IMR-90 (cell line): ENCODE measurements around the gene DENND2C. TPM values are rescaled to one million over a fixed set of nuclear protein-coding genes. Genes with fewer than 3 reads are reported as not detected.

Experiments
- ATAC-seq: fragments of 200-7000 bp; cut with Tn5 transposase; 2 replicates; pipeline ENCODE4 v1.9.1; 2020; ENCODE audit warnings: low read depth, mild to moderate bottlenecking, moderate library complexity
- BruUV-seq: library from RNA; stranded (reverse); fragments of 400-500 nt; replicated peaks from 2 replicates; lab custom pipeline; 2021; lab: Mats Ljungman, UMichigan
- CTCF ChIA-PET: fragments of 300-600 bp; formaldehyde crosslinking; extraction: SDS; loops from one replicate; lab custom pipeline; 2021; ENCODE audit warnings: antibody characterized with exemption; lab: Yijun Ruan, JAX
- POLR2A ChIA-PET: fragments of 300-600 bp; sonication (Branson Sonifier 250); formaldehyde crosslinking; loops from one replicate; lab custom pipeline; 2022; ENCODE audit warnings: antibody characterized with exemption; ENCODE audit not compliant: unreplicated experiment; lab: Charles Lee
- DNase-seq: peaks from one replicate; pipeline ENCODE4 v3.0.0; 2013
- H2AFZ ChIP-seq: replicated peaks from 2 replicates; pipeline ENCODE3; 2013; ENCODE audit warnings: low read length, mild to moderate bottlenecking; ENCODE audit not compliant: poor library complexity
- H2AK5ac ChIP-seq: 2 replicates; pipeline ENCODE4 v1.6.1; 2013; ENCODE audit warnings: low read depth, low read length, inconsistent platforms
- H2AK9ac ChIP-seq: replicated peaks from 2 replicates; pipeline ENCODE3; 2013; ENCODE audit warnings: mild to moderate bottlenecking, low read depth, low read length, moderate library complexity; ENCODE audit not compliant: poor library complexity
- H2BK120ac ChIP-seq: 2 replicates; pipeline ENCODE4 v1.6.1; 2013; ENCODE audit warnings: low read depth, low read length, inconsistent platforms
- H2BK15ac ChIP-seq: 3 replicates; pipeline ENCODE4 v1.6.1; 2013; ENCODE audit warnings: low read depth, low read length, inconsistent platforms
- H2BK20ac ChIP-seq: 2 replicates; pipeline ENCODE4 v1.6.1; 2013; ENCODE audit warnings: low read depth, mild to moderate bottlenecking, inconsistent platforms, low read length, moderate library complexity
- H2BK5ac ChIP-seq: 2 replicates; pipeline ENCODE4 v1.6.1; 2013; ENCODE audit warnings: mild to moderate bottlenecking, low read depth, low read length, inconsistent platforms; ENCODE audit not compliant: poor library complexity, severe bottlenecking
- H3K14ac ChIP-seq: replicated peaks from 2 replicates; pipeline ENCODE4 v1.6.1; 2013; ENCODE audit warnings: low read depth, low read length, inconsistent platforms
- H3K18ac ChIP-seq: 2 replicates; pipeline ENCODE4 v1.6.1; 2013; ENCODE audit warnings: low read depth, low read length, control low read depth
- H3K23ac ChIP-seq: 2 replicates; pipeline ENCODE4 v1.6.1; 2013; ENCODE audit warnings: low read depth, low read length, inconsistent platforms
- H3K27ac ChIP-seq: 2 replicates; pipeline ENCODE4 v1.5.1; 2013; ENCODE audit warnings: mild to moderate bottlenecking, control low read depth, low read length; ENCODE audit not compliant: insufficient read depth
- H3K27me3 ChIP-seq: 2 replicates; pipeline ENCODE4 v1.6.1; 2013; ENCODE audit warnings: low read length; ENCODE audit not compliant: control insufficient read depth, insufficient read depth
- H3K36me3 ChIP-seq: 2 replicates; pipeline ENCODE4 v1.6.1; 2013; ENCODE audit warnings: low read length, mixed read lengths; ENCODE audit not compliant: control insufficient read depth, insufficient read depth
- H3K4ac ChIP-seq: 2 replicates; pipeline ENCODE4 v1.6.1; 2013; ENCODE audit warnings: low read depth, low read length, inconsistent platforms
- H3K4me1 ChIP-seq: 2 replicates; pipeline ENCODE4 v1.6.1; 2013; ENCODE audit warnings: low read length, mixed read lengths; ENCODE audit not compliant: control insufficient read depth, insufficient read depth
- H3K4me2 ChIP-seq: 2 replicates; pipeline ENCODE4 v1.6.1; 2013; ENCODE audit warnings: low read depth, mild to moderate bottlenecking, control low read depth, low read length, moderate library complexity
- H3K4me3 ChIP-seq: 2 replicates; pipeline ENCODE4 v1.5.1; 2013; ENCODE audit warnings: low read depth, mild to moderate bottlenecking, control low read depth, low read length, moderate library complexity; ENCODE audit not compliant: insufficient read depth
- H3K56ac ChIP-seq: 2 replicates; pipeline ENCODE4 v1.6.1; 2013; ENCODE audit warnings: low read length, inconsistent platforms; ENCODE audit not compliant: insufficient read depth; ENCODE audit errors: extremely low read depth
- H3K79me1 ChIP-seq, 2 experiments: 2 replicates each; pipeline ENCODE4 v1.6.1; 2013; ENCODE audit warnings: low read length in 2 of 2, inconsistent platforms in 1 of 2, low read depth in 1 of 2
- H3K9ac ChIP-seq: 2 replicates; pipeline ENCODE4 v1.6.1; 2013; ENCODE audit warnings: low read depth, low read length, control low read depth
- H3K9me1 ChIP-seq: 2 replicates; pipeline ENCODE4 v1.6.1; 2013; ENCODE audit warnings: low read length, inconsistent platforms; ENCODE audit not compliant: insufficient read depth
- H3K9me3 ChIP-seq: 2 replicates; pipeline ENCODE4 v1.6.1; 2013; ENCODE audit warnings: low read length; ENCODE audit not compliant: control insufficient read depth, insufficient read depth
- H4K20me1 ChIP-seq: 2 replicates; pipeline ENCODE4 v1.6.1; 2013; ENCODE audit warnings: low read length, inconsistent platforms; ENCODE audit not compliant: insufficient read depth
- H4K5ac ChIP-seq: 2 replicates; pipeline ENCODE4 v1.6.1; 2013; ENCODE audit warnings: mild to moderate bottlenecking, low read depth, low read length, control low read depth
- H4K8ac ChIP-seq, 2 experiments: 2 replicates each; pipeline ENCODE4 v1.6.1; 2013; ENCODE audit warnings: low read depth in 2 of 2, low read length in 2 of 2, control low read depth in 1 of 2, inconsistent platforms in 1 of 2
- H4K91ac ChIP-seq: 2 replicates; pipeline ENCODE4 v1.6.1; 2013; ENCODE audit warnings: low read depth, low read length, inconsistent platforms; ENCODE audit not compliant: insufficient read depth
- BHLHE40 ChIP-seq: fragments of 150-350 bp; IDR thresholded peaks from 2 replicates; pipeline ENCODE4 v1.6.1; 2016; ENCODE audit warnings: mild to moderate bottlenecking, low read depth, low read length
- CEBPB ChIP-seq: IDR thresholded peaks from 2 replicates; pipeline ENCODE4 v1.6.1; 2012; ENCODE audit warnings: low read depth, low read length, improper control_type of control experiment
- CHD1 ChIP-seq: IDR thresholded peaks from 2 replicates; pipeline ENCODE4 v1.6.1; 2012; ENCODE audit warnings: low read depth, low read length, improper control_type of control experiment
- CTCF ChIP-seq: conservative IDR thresholded peaks from 2 replicates; pipeline ENCODE4 v1.5.1; 2012; ENCODE audit warnings: mild to moderate bottlenecking, low read depth, low read length, improper control_type of control experiment
- ELK1 ChIP-seq: fragments of 150-350 bp; IDR thresholded peaks from 2 replicates; pipeline ENCODE4 v1.6.1; 2016; ENCODE audit warnings: low read depth, mild to moderate bottlenecking, low read length, moderate library complexity, borderline replicate concordance
- FOS ChIP-seq: fragments of 150-350 bp; IDR thresholded peaks from 2 replicates; pipeline ENCODE4 v1.6.1; 2016; ENCODE audit warnings: low read depth, low read length
- MAFK ChIP-seq: IDR thresholded peaks from 2 replicates; pipeline ENCODE4 v1.6.1; 2012; ENCODE audit warnings: low read depth, low read length, improper control_type of control experiment
- MAZ ChIP-seq: IDR thresholded peaks from 2 replicates; pipeline ENCODE4 v1.6.1; 2012; ENCODE audit warnings: low read depth, mild to moderate bottlenecking, low read length, improper control_type of control experiment, moderate library complexity, borderline replicate concordance
- MXI1 ChIP-seq: IDR thresholded peaks from 2 replicates; pipeline ENCODE4 v1.6.1; 2012; ENCODE audit warnings: low read depth, mild to moderate bottlenecking, low read length, moderate library complexity, borderline replicate concordance
- NFE2L2 ChIP-seq: fragments of 150-350 bp; IDR thresholded peaks from 2 replicates; pipeline ENCODE4 v1.6.1; 2016; ENCODE audit warnings: low read depth, mild to moderate bottlenecking, low read length
- POLR2A ChIP-seq: IDR thresholded peaks from 2 replicates; pipeline ENCODE4 v1.6.1; 2012; ENCODE audit warnings: mild to moderate bottlenecking, low read depth, low read length
- RAD21 ChIP-seq: IDR thresholded peaks from 2 replicates; pipeline ENCODE4 v1.6.1; 2012; ENCODE audit warnings: low read length, improper control_type of control experiment
- RCOR1 ChIP-seq: IDR thresholded peaks from 2 replicates; pipeline ENCODE4 v1.6.1; 2012; ENCODE audit warnings: mild to moderate bottlenecking, low read length, improper control_type of control experiment; ENCODE audit not compliant: insufficient replicate concordance
- RFX5 ChIP-seq: IDR thresholded peaks from 2 replicates; pipeline ENCODE4 v1.8.0; 2012; ENCODE audit warnings: low read depth, mild to moderate bottlenecking, low read length, moderate library complexity
- SMC3 ChIP-seq: fragments of 150-350 bp; IDR thresholded peaks from 2 replicates; pipeline ENCODE4 v1.6.1; 2016; ENCODE audit warnings: low read depth, mild to moderate bottlenecking, antibody characterized with exemption, low read length, moderate library complexity
- USF2 ChIP-seq: fragments of 150-350 bp; IDR thresholded peaks from 2 replicates; pipeline ENCODE4 v1.6.1; 2017; ENCODE audit warnings: mild to moderate bottlenecking, antibody characterized with exemption, low read length, low read depth
- WGBS, 2 experiments: methylation state at CpG; one replicate each; pipeline versions ENCODE4 v1.1.5 to v1.1.7; 2013; ENCODE audit warnings: missing lambda C conversion rate in 2 of 2; ENCODE audit not compliant: insufficient read length in 1 of 2; ENCODE audit errors: extremely low coverage in 2 of 2; 5-methylcytosine and 5-hydroxymethylcytosine counted together
- dilution Hi-C: fragments of 300-500 bp; cut with HindIII; formaldehyde crosslinking; loops from one replicate; pipeline ENCODE4 v1.14.3; 2018; ENCODE audit warnings: low sequenced_read_pairs; ENCODE audit not compliant: unreplicated experiment
- in situ Hi-C: fragments of 300-500 bp; cut with MboI; formaldehyde crosslinking; loops from 3 replicates; pipeline ENCODE4 v1.14.3; 2019; ENCODE audit warnings: low sequenced_read_pairs, inconsistent platforms, mixed read lengths
- intact Hi-C: fragments of 100-400 bp; cut with micrococcal nuclease; formaldehyde crosslinking; loops from 2 replicates; pipeline ENCODE4 v1.10.0; 2022
- polyA plus RNA-seq, 3 experiments: library from polyadenylated mRNA; depleted of rRNA; stranded (reverse); fragments of >200 nt; gene quantifications; 2 replicates each; pipeline ENCODE4 v1.2.3, GENCODE V29; 2012; ENCODE audit warnings: low replicate concordance in 1 of 3
- total RNA-seq: library from RNA; depleted of rRNA; stranded (reverse); fragments of >200 nt; gene quantifications from 2 replicates; pipeline ENCODE4 v1.2.3, GENCODE V29; 2012

Gene DENND2C
- total and polyA plus RNA-seq, 2 of the 4 experiments (the other 2 are of a cell fraction) = 0.58 to 2.2 TPM

GRCh38 chr1:114651893-114652292 lies 18.0 kb downstream of the DENND2C start:
- in situ Hi-C loops (no loop called here), intact Hi-C loops (no loop called here), dilution Hi-C loops (no loop called here)
- no TSS peak for BruUV-seq
- H3K4ac ChIP-seq = no peak overlapping the region
- no peak overlapping the region for H2BK120ac ChIP-seq
- H2AK5ac ChIP-seq = no peak overlapping the region
- no peak for TF ChIP-seq RAD21
- no peak for TF ChIP-seq ELK1
- no peak for TF ChIP-seq CHD1
- no peak for TF ChIP-seq USF2
- TF ChIP-seq POLR2A = no peak
- TF ChIP-seq BHLHE40 = no peak
- no peak for TF ChIP-seq RFX5
- no peak for TF ChIP-seq MAZ
- TF ChIP-seq FOS = no peak
- no peak for TF ChIP-seq MAFK
- no peak for TF ChIP-seq SMC3
- TF ChIP-seq CEBPB = no peak
- TF ChIP-seq RCOR1 = no peak
- no peak for TF ChIP-seq MXI1
- TF ChIP-seq NFE2L2 = no peak
- no peak for TF ChIP-seq CTCF
- no peak overlapping the region for H3K27ac ChIP-seq
- no peak overlapping the region for H2BK20ac ChIP-seq
- H3K4me1 ChIP-seq = no peaks in the 10 kb centered on the region
- H2BK5ac ChIP-seq = no peak overlapping the region
- H3K4me2 ChIP-seq = no peak overlapping the region
- no peak overlapping the region for H3K18ac ChIP-seq
- no peak overlapping the region for H4K91ac ChIP-seq
- no peak overlapping the region for H2AK9ac ChIP-seq
- no peak overlapping the region for H2BK15ac ChIP-seq
- no peak overlapping the region for H4K5ac ChIP-seq
- no peak overlapping the region for H3K4me3 ChIP-seq
- H3K36me3 ChIP-seq = no peaks in the 10 kb centered on the region
- ATAC-seq (no peak), DNase-seq (no peak)
- H3K56ac ChIP-seq = no peak overlapping the region
- WGBS, 2 experiments = 60% methylated on average over 1 of the region's 2 CpGs; no CpG with 5 or more reads in 1 of the 2 experiments
- ChIA-PET CTCF (no interaction called here), POLR2A (no interaction called here)
- no peaks in the 10 kb centered on the region for H4K20me1 ChIP-seq
- H3K14ac ChIP-seq = no peak overlapping the region
- no peaks in the 10 kb centered on the region for H3K9me1 ChIP-seq
- no peaks in the 10 kb centered on the region for H3K27me3 ChIP-seq
- no peak overlapping the region for H4K8ac ChIP-seq
- H3K79me1 ChIP-seq = no peaks in the 10 kb centered on the region
- no peak overlapping the region for H2AFZ ChIP-seq
- H3K9ac ChIP-seq = no peak overlapping the region
- no peak overlapping the region for H3K23ac ChIP-seq
- no peaks in the 10 kb centered on the region for H3K9me3 ChIP-seq
